ENCODE data around the gene MPZL2.
A peak's percentile ranks its signal among the peaks of the same experiment; 100 is the strongest.

The MPZL2 gene

DNA sequence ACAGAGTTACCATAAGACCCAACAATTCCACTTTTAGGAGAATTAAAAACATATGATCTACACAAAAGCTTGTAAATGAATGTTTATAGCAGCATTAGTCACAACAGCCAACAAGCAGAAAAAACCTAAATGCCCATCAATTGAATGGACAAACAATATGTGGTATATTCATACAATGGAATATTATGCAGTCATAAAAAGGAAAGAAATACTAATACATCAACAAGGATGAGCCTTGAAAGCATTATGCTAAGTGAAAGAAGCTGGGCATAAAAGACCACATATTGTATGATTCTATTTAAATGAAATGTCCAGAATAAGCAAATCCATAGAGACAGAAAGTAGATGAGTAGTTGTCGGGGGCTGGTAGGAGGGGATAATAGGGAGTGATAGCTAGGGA is 5.0 kb downstream of the MPZL2 start:
- Histone ChIP-seq H3K9ac (ENCODE audit: low read depth, low read length, poor library complexity, severe bottlenecking) (no peak overlapping the region), H2AFZ (ENCODE audit: low read length) (no peak overlapping the region), H3K9me3 (ENCODE audit: insufficient read depth, low read depth, low read length) (peaks cover 2% of the 10 kb centered on the region; the same call in 1 of the 2 replicates), H3K27me3 (ENCODE audit: insufficient read depth, low read length, poor library complexity, severe bottlenecking) (peaks cover 64% of the 10 kb centered on the region), H3K36me3 (ENCODE audit: insufficient read depth, low read length) (no peaks in the 10 kb centered on the region), H3K4me2 (ENCODE audit: low read depth, low read length, poor library complexity, severe bottlenecking) (no peak overlapping the region), H3K9me2 (replicated peaks; ENCODE audit: low read depth, low read length) (no peaks in the 10 kb centered on the region), H3K79me2 (ENCODE audit: insufficient read depth, low read length) (no peaks in the 10 kb centered on the region), H3K4me3 (ENCODE audit: low read length, poor library complexity, severe bottlenecking) (no peak overlapping the region), H4K20me1 (ENCODE audit: insufficient read depth, low read length, poor library complexity, severe bottlenecking) (no peaks in the 10 kb centered on the region), H3K4me1 (ENCODE audit: insufficient read depth, low read length, poor library complexity, severe bottlenecking) (peaks cover 4% of the 10 kb centered on the region), H3F3A (ENCODE audit: low read depth) (no peaks in the 10 kb centered on the region)
- TF ChIP-seq, protein P1, sequence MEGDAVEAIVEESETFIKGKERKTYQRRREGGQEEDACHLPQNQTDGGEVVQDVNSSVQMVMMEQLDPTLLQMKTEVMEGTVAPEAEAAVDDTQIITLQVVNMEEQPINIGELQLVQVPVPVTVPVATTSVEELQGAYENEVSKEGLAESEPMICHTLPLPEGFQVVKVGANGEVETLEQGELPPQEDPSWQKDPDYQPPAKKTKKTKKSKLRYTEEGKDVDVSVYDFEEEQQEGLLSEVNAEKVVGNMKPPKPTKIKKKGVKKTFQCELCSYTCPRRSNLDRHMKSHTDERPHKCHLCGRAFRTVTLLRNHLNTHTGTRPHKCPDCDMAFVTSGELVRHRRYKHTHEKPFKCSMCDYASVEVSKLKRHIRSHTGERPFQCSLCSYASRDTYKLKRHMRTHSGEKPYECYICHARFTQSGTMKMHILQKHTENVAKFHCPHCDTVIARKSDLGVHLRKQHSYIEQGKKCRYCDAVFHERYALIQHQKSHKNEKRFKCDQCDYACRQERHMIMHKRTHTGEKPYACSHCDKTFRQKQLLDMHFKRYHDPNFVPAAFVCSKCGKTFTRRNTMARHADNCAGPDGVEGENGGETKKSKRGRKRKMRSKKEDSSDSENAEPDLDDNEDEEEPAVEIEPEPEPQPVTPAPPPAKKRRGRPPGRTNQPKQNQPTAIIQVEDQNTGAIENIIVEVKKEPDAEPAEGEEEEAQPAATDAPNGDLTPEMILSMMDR (conservative IDR thresholded peaks at IDR 0.05; ENCODE audit: low read length) = no peak
- no peak for TF ChIP-seq EZH2phosphoT487 (IDR thresholded peaks at IDR 0.05; ENCODE audit: borderline replicate concordance)

DNA sequence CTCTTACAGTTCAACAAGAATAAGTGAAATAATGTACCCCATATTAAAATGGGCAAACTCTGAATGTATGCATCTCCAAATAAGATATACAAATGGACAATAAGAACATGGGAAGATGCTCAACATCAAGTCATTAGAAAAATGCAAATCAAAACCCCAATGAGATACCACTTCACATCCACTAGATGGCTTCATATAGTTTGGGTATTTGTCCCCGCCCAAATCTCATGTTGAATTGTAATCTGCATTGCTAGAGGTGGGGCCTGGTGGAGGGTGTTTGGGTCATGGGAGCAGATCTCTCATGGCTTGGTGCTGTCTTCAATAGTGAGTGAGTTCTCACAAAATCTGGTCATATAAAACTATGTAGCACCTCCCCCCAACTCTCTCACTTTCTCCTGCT is 5.7 kb downstream of the MPZL2 start:
- Histone ChIP-seq H4K20me1 (ENCODE audit: insufficient read depth, low read length, poor library complexity, severe bottlenecking) (no peaks in the 10 kb centered on the region), H2AFZ (ENCODE audit: low read length) (no peak overlapping the region), H3K9ac (ENCODE audit: low read depth, low read length, poor library complexity, severe bottlenecking) (no peak overlapping the region), H3K4me1 (ENCODE audit: insufficient read depth, low read length, poor library complexity, severe bottlenecking) (no peaks in the 10 kb centered on the region), H3F3A (ENCODE audit: low read depth) (no peaks in the 10 kb centered on the region), H3K27me3 (ENCODE audit: insufficient read depth, low read length, poor library complexity, severe bottlenecking) (peaks cover 64% of the 10 kb centered on the region), H3K9me3 (ENCODE audit: insufficient read depth, low read depth, low read length) (peaks cover 2% of the 10 kb centered on the region; the same call in 1 of the 2 replicates), H3K79me2 (ENCODE audit: insufficient read depth, low read length) (no peaks in the 10 kb centered on the region), H3K4me3 (ENCODE audit: low read length, poor library complexity, severe bottlenecking) (no peak overlapping the region), H3K9me2 (replicated peaks; ENCODE audit: low read depth, low read length) (no peaks in the 10 kb centered on the region), H3K36me3 (ENCODE audit: insufficient read depth, low read length) (no peaks in the 10 kb centered on the region), H3K4me2 (ENCODE audit: low read depth, low read length, poor library complexity, severe bottlenecking) (no peak overlapping the region)
- TF ChIP-seq EZH2phosphoT487 (IDR thresholded peaks at IDR 0.05; ENCODE audit: borderline replicate concordance) = no peak
- TF ChIP-seq, protein P1 (conservative IDR thresholded peaks at IDR 0.05; ENCODE audit: low read length) = peak; percentile 68

DNA sequence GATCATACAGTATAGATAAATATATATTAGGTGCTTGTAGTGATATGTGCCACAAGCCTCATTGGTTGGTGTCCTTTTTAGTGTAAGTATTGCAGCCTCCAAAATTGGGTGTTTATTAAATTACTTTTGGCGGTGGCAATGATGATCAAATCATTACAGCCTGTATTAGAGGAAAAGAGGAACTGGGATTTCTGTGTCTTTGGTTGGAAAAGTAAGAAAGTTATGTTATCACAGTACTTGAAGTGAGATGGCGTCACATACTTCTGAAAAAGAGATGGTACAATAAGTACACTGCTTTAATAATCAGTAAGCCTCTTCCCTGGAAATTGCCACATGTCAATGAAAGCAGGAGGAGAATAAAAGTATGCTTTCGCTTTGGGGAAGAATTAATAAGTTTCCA is 11.4 kb downstream of the MPZL2 start:
- no peaks in the 10 kb centered on the region for H3K36me3 ChIP-seq (ENCODE audit: insufficient read depth, low read length)
- H3F3A ChIP-seq (ENCODE audit: low read depth) = no peaks in the 10 kb centered on the region
- H3K4me3 ChIP-seq (ENCODE audit: low read length, poor library complexity, severe bottlenecking) = peak overlapping the region; percentile 77
- no peaks in the 10 kb centered on the region for H4K20me1 ChIP-seq (ENCODE audit: insufficient read depth, low read length, poor library complexity, severe bottlenecking)
- TF ChIP-seq, protein P1 (conservative IDR thresholded peaks at IDR 0.05; ENCODE audit: low read length) = no peak
- TF ChIP-seq EZH2phosphoT487 (IDR thresholded peaks at IDR 0.05; ENCODE audit: borderline replicate concordance) = no peak
- H3K9me2 ChIP-seq (replicated peaks; ENCODE audit: low read depth, low read length) = no peaks in the 10 kb centered on the region
- H3K4me1 ChIP-seq (ENCODE audit: insufficient read depth, low read length, poor library complexity, severe bottlenecking) = peaks cover 7% of the 10 kb centered on the region
- no peaks in the 10 kb centered on the region for H3K79me2 ChIP-seq (ENCODE audit: insufficient read depth, low read length)
- peak overlapping the region; percentile 55 for H3K4me2 ChIP-seq (ENCODE audit: low read depth, low read length, poor library complexity, severe bottlenecking)
- H2AFZ ChIP-seq (ENCODE audit: low read length) = peak overlapping the region; percentile 97
- no peak overlapping the region for H3K9ac ChIP-seq (ENCODE audit: low read depth, low read length, poor library complexity, severe bottlenecking)
- no peaks in the 10 kb centered on the region for H3K9me3 ChIP-seq (ENCODE audit: insufficient read depth, low read depth, low read length)
- peaks cover 97% of the 10 kb centered on the region for H3K27me3 ChIP-seq (ENCODE audit: insufficient read depth, low read length, poor library complexity, severe bottlenecking)

Measured in Loucy (cell line).